Measurements from ENCODE around the gene WDR6. TPM values are rescaled to one million over a fixed set of nuclear protein-coding genes. Genes with fewer than 3 reads are reported as not detected.

Gene WDR6
- total RNA-seq, 1 donor from 2014 or later, result 167 TPM

DNA sequence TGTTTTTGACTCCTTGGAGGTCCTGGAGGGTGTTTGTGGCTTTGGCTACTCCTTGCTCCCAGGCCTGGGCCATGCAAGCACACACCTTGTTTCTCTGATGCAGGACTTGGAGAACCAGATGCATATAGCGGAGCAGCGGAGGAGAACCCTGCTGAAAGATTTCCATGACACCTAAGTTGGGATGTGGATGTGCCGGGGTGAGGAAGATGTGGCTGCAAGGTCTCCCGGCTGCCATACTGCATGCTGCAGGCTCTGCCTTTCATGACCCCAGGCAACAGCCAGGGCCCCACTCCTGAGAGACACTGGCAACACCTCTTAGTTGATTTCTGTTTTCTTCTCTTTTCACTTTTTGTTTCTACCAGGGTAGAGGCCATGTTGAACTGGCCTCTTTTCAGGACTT, 24.1 kb upstream of the WDR6 start:
- Mint-ChIP-seq H3K4me1 (ENCODE audit: low read depth) (peaks cover 4% of the 10 kb centered on the region), H3K4me3 (ENCODE audit: low read depth) (no peak overlapping the region), H3K36me3 (ENCODE audit: low read depth) (peaks cover 68% of the 10 kb centered on the region), H3K27ac (no peak overlapping the region), H3K9me3 (no peaks in the 10 kb centered on the region), H3K27me3 (ENCODE audit: low read depth) (no peaks in the 10 kb centered on the region)
- DNase-seq (ENCODE audit: low spot score), result no peak
- intact Hi-C loops (cut with micrococcal nuclease), result loop anchor here (10.0 kb wide), 1 partner anchor 182 kb away; the partner anchor contains the start of gene CCDC71

DNA sequence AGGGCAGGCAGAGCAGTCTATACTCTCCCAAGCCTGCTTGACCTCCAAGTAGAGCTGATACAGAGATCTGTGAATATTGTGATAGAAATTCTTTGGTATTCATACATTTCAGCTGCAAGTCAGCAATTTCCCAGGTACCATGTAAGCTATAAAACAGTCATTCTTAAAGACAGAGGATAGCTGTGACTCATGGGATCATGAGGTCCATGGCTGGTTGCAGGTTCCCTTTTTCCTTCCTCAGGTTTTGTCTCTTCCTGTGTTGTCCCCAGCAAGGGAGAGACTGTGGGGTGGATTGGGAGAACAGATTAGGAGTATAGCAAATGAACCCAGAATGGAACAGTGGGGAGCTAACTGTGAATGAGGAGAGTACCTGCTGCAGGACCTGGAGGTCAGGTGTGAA, 22.5 kb upstream of the WDR6 start:
- intact Hi-C loops (cut with micrococcal nuclease), result loop anchor here (5.0 to 10.0 kb wide), 2 partner anchors 67 to 180 kb away; partner anchors contain the start of genes ARIH2 and CCDC71
- DNase-seq (ENCODE audit: low spot score), result no peak
- Mint-ChIP-seq H3K36me3 (ENCODE audit: low read depth) (peaks cover 62% of the 10 kb centered on the region), H3K4me3 (ENCODE audit: low read depth) (no peak overlapping the region), H3K9me3 (no peaks in the 10 kb centered on the region), H3K27ac (no peak overlapping the region), H3K27me3 (ENCODE audit: low read depth) (no peaks in the 10 kb centered on the region), H3K4me1 (ENCODE audit: low read depth) (peaks cover 12% of the 10 kb centered on the region)

DNA sequence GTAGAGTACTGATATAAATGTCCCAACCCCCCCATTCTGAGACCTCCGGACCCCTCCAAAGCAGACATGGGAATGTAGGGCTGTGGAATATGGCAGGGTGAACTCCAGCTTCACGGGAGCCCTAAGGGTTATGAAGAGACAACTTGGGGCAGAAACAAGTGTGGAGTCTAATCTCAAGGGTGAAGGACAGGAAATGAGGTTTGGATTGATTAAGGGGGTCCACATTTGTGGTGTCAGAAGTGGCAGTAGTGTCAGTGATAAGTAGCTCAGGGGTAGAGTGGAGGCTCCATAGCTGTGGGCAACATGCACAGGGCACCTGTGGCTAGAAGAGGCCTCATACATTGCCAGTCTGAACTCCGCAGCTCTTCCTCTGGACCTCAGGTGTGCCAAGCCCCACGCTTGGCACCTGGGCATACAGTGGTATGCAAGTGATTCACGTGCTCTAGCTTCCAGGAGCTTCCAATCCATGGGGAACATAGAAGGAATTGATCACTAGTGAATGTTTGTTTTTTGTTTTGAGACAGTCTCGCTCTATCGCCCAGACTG, 21.3 kb upstream of the WDR6 start:
- peaks cover 56% of the 10 kb centered on the region for H3K36me3 Mint-ChIP-seq (ENCODE audit: low read depth)
- H3K9me3 Mint-ChIP-seq, result no peaks in the 10 kb centered on the region
- no peak overlapping the region for H3K4me3 Mint-ChIP-seq (ENCODE audit: low read depth)
- H3K27me3 Mint-ChIP-seq (ENCODE audit: low read depth), result no peaks in the 10 kb centered on the region
- intact Hi-C loops (cut with micrococcal nuclease), result loop anchor here (5.0 to 10.0 kb wide), 2 partner anchors 69 to 179 kb away; partner anchors contain the start of genes ARIH2 and CCDC71
- H3K4me1 Mint-ChIP-seq (ENCODE audit: low read depth), result peaks cover 12% of the 10 kb centered on the region
- no peak for DNase-seq (ENCODE audit: low spot score)
- no peak overlapping the region for H3K27ac Mint-ChIP-seq

DNA sequence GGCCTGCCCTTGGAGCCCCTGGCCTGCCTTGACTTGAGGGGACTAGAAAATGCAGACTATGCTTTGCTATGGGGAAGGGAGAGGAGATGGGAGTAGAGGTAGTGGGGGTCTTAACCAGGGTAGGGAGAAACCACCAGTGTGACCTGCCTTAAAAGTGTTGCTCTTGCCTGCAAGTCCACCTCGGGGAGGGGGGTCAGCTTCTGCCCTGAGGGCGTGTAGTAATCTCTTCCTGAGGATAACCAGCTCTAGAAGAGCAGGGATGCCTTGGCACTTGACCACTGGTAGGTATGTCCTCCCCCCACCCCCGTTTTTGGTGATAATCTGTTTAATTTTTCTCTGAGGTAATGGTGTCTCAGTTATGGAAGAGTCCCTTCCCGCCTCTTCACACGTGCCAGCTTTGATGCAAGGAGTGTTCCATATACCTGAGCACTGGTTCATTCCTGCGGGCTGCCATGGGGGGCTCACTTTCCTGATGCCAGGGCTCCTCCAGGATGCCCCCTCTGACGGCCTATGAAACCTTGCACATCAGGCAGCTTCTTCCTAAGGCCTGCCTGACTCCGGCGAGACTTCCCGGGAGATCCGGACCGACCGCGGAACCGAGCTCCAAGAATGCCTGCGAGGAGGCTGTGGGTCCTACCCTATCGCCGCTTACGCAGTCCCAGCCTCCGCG, 17.9 kb upstream of the WDR6 start:
- peak overlapping the region; percentile 79 for H3K27ac Mint-ChIP-seq
- no peak for DNase-seq (ENCODE audit: low spot score)
- H3K27me3 Mint-ChIP-seq (ENCODE audit: low read depth), result no peaks in the 10 kb centered on the region
- peaks cover 34% of the 10 kb centered on the region for H3K4me1 Mint-ChIP-seq (ENCODE audit: low read depth)
- H3K36me3 Mint-ChIP-seq (ENCODE audit: low read depth), result peaks cover 44% of the 10 kb centered on the region
- no peaks in the 10 kb centered on the region for H3K9me3 Mint-ChIP-seq
- H3K4me3 Mint-ChIP-seq (ENCODE audit: low read depth), result peak overlapping the region; percentile 83
- intact Hi-C loops (cut with micrococcal nuclease), result loop anchor here (1.0 to 10.0 kb wide), 5 partner anchors 18 to 176 kb away; partner anchors contain the start of genes ARIH2, CCDC71, QRICH1 and WDR6

DNA sequence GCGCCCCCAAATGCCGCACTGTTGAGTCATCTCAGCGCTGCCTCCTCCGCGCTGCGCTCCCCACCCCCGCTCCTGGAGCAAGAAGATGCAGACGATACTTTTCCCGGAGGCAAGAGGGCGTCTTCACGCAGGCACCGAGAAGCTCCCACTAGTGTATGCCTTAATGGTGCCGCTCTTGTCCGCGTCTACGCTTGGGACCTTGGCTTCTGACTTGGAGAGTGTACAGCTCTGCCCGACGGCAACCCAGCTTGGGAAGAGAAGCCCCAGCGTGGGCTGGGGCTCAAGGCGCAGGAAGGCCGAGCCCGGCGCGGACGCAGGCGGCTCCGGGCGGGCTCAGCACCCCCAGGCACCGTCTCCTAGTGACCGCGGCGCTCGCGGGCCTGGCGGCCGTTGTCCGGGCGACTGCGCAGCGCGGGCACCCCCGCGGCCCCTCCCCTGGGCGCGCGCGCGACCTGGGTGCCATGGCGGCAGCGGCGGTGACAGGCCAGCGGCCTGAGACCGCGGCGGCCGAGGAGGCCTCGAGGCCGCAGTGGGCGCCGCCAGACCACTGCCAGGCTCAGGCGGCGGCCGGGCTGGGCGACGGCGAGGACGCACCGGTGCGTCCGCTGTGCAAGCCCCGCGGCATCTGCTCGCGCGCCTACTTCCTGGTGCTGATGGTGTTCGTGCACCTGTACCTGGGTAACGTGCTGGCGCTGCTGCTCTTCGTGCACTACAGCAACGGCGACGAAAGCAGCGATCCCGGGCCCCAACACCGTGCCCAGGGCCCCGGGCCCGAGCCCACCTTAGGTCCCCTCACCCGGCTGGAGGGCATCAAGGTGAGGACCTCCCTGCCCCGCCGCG, 17.2 kb upstream of the WDR6 start, which contains the start of gene P4HTM:
TSS of gene P4HTM (plus strand) at position 446 of the 840 bp plus-strand sequence. CDS start at position 462, 16 bp downstream.
- H3K4me1 Mint-ChIP-seq (ENCODE audit: low read depth), result peaks cover 37% of the 10 kb centered on the region
- H3K36me3 Mint-ChIP-seq (ENCODE audit: low read depth), result peaks cover 43% of the 10 kb centered on the region

DNA sequence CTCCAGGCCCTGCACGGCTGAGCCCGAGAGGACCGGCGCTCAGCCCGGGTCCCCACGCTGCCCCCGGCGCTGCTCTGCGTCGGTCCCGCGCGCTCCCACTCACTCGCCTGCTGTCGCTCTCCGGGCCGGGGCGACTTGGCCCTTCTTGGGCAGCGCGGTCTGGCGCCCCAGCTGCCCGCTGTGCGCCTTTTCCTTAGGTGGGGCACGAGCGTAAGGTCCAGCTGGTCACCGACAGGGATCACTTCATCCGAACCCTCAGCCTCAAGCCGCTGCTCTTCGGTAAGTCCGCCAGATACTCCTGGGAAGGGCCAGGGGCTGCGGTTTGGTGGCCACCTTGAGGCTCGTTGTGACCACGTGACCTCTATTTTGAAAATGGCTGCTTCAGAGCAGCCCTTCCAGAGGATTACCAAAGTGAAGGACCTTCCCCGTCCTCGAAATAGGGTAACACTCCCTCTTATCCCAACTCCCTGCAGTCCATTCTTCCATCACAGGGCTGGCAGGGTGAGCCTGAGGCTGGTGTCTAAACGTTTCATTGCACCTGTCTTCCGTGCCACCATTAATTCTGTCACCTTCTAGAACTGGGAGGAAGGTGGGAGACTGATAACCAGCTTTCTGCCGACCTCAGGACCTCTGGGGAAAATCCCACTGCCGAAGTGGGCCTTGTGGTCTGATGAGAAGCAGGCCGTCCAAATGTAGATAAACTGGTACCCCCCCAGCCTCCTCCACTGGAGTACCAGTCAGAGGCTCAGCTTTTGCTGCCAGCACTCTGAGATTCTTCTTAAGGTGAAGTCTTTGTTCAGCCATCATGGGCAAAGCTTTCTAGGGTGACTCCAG, 16.3 kb upstream of the WDR6 start:
- peaks cover 44% of the 10 kb centered on the region for H3K36me3 Mint-ChIP-seq (ENCODE audit: low read depth)
- peaks cover 40% of the 10 kb centered on the region for H3K4me1 Mint-ChIP-seq (ENCODE audit: low read depth)
- peak overlapping the region; percentile 93 for H3K4me3 Mint-ChIP-seq (ENCODE audit: low read depth)
- H3K9me3 Mint-ChIP-seq, result no peaks in the 10 kb centered on the region
- peak overlapping the region; percentile 88 for H3K27ac Mint-ChIP-seq
- intact Hi-C loops (cut with micrococcal nuclease), result no loop called here
- H3K27me3 Mint-ChIP-seq (ENCODE audit: low read depth), result no peaks in the 10 kb centered on the region
- DNase-seq (ENCODE audit: low spot score), result peak; percentile 33

More for the DNA sequence above, 17.2 kb upstream of the WDR6 start, which contains the start of gene P4HTM:
- Mint-ChIP-seq H3K27ac (peak within 1 kb of the TSS; percentile 88), H3K27me3 (ENCODE audit: low read depth) (no peaks in the 10 kb centered on the region), H3K9me3 (no peaks in the 10 kb centered on the region), H3K4me3 (ENCODE audit: low read depth) (peak within 1 kb of the TSS; percentile 93)
- DNase-seq (ENCODE audit: low spot score), result peak; percentile 64
- intact Hi-C loops (cut with micrococcal nuclease), result loop anchor here (1.0 to 10.0 kb wide), 5 partner anchors 17 to 175 kb away; partner anchors contain the start of genes ARIH2, CCDC71, QRICH1 and WDR6

DNA sequence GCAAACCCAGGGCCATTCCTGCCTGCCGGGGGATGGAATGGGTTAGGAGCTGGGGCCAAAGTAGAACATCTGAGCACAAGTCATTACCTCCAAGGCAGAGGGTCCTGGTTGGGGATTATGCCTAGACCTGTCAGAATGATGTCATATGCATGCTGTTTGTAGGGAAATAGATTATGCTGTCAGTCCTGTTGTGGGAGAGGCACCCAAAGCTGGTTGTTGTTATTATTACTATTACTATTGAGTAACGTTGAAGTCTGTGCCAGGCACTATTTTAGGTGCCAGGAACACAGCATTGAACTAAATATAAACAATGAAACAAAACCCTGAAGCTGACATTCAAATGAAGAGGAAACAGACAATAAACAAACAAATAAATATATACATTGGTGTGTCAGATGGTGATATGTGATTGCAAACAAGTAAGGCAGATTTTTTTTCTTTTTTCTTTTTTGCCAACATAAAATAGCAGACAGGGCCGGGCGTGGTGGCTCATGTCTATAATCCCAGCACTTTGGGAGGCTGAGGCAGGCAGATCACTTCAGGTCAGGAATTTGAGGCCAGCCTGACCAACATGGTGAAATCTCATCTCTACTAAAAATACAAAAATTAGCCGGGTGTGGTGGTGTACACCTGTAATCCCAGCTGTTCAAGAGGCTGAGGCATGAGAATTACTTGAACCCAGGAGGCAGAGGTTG, 15.2 kb upstream of the WDR6 start:
- Mint-ChIP-seq H3K4me3 (ENCODE audit: low read depth) (peak overlapping the region; percentile 93), H3K4me1 (ENCODE audit: low read depth) (peaks cover 40% of the 10 kb centered on the region), H3K36me3 (ENCODE audit: low read depth) (peaks cover 41% of the 10 kb centered on the region), H3K27ac (peak overlapping the region; percentile 69), H3K27me3 (ENCODE audit: low read depth) (no peaks in the 10 kb centered on the region), H3K9me3 (no peaks in the 10 kb centered on the region)
- no peak for DNase-seq (ENCODE audit: low spot score)
- intact Hi-C loops (cut with micrococcal nuclease), result no loop called here

DNA sequence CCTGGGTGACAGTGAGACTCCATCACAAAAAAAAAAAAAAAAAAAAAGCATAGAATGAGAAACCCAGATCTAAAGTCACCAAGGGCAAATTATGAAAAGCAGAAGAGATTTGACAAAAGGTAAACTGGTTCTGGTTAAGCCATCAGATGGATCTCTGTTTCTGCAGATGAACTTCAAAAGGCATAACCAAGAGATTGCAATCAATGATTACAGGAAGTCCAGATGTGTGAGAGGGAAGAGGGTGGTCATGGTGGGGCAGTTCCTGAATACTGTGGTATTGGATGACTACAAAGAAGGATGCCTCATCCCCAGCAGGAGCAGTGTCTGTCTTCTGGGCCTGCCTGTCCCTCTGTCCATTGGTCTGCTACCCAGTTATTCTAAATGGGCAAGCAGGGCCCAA, 13.4 kb upstream of the WDR6 start:
- Mint-ChIP-seq H3K9me3 (no peaks in the 10 kb centered on the region), H3K27ac (no peak overlapping the region), H3K36me3 (ENCODE audit: low read depth) (peaks cover 40% of the 10 kb centered on the region), H3K4me1 (ENCODE audit: low read depth) (peaks cover 35% of the 10 kb centered on the region), H3K27me3 (ENCODE audit: low read depth) (no peaks in the 10 kb centered on the region), H3K4me3 (ENCODE audit: low read depth) (no peak overlapping the region)
- intact Hi-C loops (cut with micrococcal nuclease), result no loop called here
- no peak for DNase-seq (ENCODE audit: low spot score)

DNA sequence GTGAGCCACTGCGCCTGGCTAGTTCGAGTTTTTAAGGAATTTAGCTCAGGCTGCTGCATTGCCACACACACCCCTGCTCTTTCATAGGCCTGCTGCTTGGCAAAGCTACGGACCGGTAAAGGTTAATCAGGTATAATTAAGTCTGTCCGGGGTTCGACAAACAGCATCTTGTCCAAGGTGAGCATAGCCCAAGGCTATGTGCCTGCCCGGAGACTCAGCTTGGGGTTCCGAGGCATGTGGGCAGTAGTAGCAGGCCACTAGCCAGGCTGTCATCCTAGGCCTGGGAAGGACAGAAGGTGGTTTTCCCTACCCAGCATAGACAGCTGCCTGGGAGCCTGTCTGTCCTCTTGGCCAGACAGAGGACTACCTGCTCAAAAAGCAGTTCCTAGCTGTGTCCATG, 10.6 kb upstream of the WDR6 start:
- Mint-ChIP-seq H3K27ac (no peak overlapping the region), H3K4me1 (ENCODE audit: low read depth) (peaks cover 23% of the 10 kb centered on the region), H3K27me3 (ENCODE audit: low read depth) (no peaks in the 10 kb centered on the region), H3K9me3 (no peaks in the 10 kb centered on the region), H3K36me3 (ENCODE audit: low read depth) (peaks cover 30% of the 10 kb centered on the region), H3K4me3 (ENCODE audit: low read depth) (no peak overlapping the region)
- intact Hi-C loops (cut with micrococcal nuclease), result no loop called here
- no peak for DNase-seq (ENCODE audit: low spot score)

DNA sequence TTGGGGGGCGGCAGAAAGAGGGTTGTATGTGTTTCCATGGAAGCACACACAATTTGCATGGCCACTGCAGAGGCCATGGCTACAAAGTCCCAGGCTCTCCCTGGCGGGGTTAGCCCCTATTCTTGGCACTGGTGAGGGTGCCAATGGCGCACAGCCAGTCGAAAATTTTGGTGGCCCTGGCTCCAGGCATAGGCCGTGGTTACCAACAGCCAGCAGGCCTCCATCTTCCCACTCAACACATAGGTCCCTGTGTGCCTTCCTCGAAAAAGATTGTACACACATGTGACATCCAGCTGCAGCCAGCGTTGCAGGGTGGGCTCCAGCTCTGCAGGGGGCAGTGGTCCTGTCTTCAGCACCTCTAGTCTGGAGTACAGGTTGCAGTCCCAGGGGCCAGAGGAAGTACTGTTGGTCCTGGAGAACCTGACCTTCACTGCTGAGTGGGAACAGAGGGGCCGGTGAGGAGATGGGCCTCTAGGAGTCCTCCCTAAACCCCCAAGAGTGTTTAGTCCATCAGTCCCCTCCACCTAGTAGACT, 10.0 kb upstream of the WDR6 start:
- H3K9me3 Mint-ChIP-seq, result no peaks in the 10 kb centered on the region
- H3K27me3 Mint-ChIP-seq (ENCODE audit: low read depth), result no peaks in the 10 kb centered on the region
- H3K36me3 Mint-ChIP-seq (ENCODE audit: low read depth), result peaks cover 29% of the 10 kb centered on the region
- intact Hi-C loops (cut with micrococcal nuclease), result no loop called here
- no peak overlapping the region for H3K27ac Mint-ChIP-seq
- peaks cover 18% of the 10 kb centered on the region for H3K4me1 Mint-ChIP-seq (ENCODE audit: low read depth)
- no peak overlapping the region for H3K4me3 Mint-ChIP-seq (ENCODE audit: low read depth)
- DNase-seq (ENCODE audit: low spot score), result no peak

DNA sequence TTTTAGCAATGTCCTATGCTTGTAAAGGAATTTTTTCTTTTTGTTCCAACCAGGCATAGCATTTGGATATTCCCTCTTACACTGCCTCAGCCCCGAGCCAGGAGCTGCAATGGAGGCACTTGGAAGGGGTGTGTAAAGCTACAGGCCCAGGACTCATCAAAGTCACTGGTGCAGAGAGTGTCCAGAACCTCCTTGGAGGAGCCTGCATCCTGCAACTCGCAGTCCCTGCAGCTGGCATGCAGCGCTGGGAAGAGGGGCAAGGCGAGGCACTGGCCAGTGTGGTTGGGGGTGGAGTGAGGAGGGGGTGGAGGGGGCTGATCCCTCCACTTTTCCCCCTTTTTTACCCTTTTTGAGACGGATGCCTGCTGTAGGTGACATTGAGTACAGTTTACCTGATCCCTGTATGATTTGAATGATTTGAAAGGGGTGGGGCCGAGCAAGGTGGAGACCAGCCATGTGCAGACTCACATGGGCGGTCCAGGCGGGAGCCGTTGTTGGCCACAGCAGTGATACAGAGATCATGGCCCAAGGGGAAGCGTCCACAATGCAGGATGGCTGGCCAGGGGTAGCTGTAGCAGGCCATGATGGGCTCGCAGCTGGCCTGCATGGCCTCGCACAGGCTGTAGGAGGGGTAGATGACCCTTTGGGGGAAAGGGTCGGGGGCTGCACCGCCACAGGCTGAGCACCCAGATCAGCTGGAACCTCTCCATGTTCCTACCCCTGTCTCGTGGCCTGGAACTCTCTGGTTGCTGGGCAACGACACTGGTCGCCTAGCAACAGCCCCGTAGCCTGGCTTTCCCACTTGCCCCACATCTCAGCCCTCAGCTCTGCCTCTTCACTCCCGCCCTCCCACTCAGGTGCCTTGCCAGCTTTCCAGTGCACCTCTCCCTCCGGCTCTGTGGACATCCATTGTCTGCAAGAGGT, 9.2 kb upstream of the WDR6 start:
- H3K36me3 Mint-ChIP-seq (ENCODE audit: low read depth), result peaks cover 30% of the 10 kb centered on the region
- no peaks in the 10 kb centered on the region for H3K9me3 Mint-ChIP-seq
- intact Hi-C loops (cut with micrococcal nuclease), result no loop called here
- H3K4me3 Mint-ChIP-seq (ENCODE audit: low read depth), result no peak overlapping the region
- H3K27ac Mint-ChIP-seq, result no peak overlapping the region
- DNase-seq (ENCODE audit: low spot score), result no peak
- H3K27me3 Mint-ChIP-seq (ENCODE audit: low read depth), result no peaks in the 10 kb centered on the region
- H3K4me1 Mint-ChIP-seq (ENCODE audit: low read depth), result peaks cover 17% of the 10 kb centered on the region
